KOPT-K1 (cell line): ENCODE measurements around the gene IL12RB1.
A peak's percentile ranks its signal among the peaks of the same experiment; 100 is the strongest.

ENCODE experiments used
- H3K27ac ChIP-seq: fragments of 200-600 bp; sonication (generic); 2 replicates; pipeline ENCODE4 v1.5.1; 2016; ENCODE audit warnings: antibody characterized with exemption, mild to moderate bottlenecking, low read depth, low read length; ENCODE audit not compliant: poor library complexity, severe bottlenecking
- H3K36me3 ChIP-seq: fragments of 200-600 bp; sonication (generic); 2 replicates; pipeline ENCODE4 v1.5.1; 2017; ENCODE audit warnings: antibody characterized with exemption, mild to moderate bottlenecking, low read length, moderate library complexity; ENCODE audit not compliant: insufficient read depth
- H3K9me3 ChIP-seq: fragments of 200-600 bp; sonication (generic); 2 replicates; pipeline ENCODE4 v1.5.1; 2017; ENCODE audit warnings: antibody characterized with exemption, low read length, mild to moderate bottlenecking; ENCODE audit not compliant: insufficient read depth, poor library complexity, severe bottlenecking

The IL12RB1 gene

DNA sequence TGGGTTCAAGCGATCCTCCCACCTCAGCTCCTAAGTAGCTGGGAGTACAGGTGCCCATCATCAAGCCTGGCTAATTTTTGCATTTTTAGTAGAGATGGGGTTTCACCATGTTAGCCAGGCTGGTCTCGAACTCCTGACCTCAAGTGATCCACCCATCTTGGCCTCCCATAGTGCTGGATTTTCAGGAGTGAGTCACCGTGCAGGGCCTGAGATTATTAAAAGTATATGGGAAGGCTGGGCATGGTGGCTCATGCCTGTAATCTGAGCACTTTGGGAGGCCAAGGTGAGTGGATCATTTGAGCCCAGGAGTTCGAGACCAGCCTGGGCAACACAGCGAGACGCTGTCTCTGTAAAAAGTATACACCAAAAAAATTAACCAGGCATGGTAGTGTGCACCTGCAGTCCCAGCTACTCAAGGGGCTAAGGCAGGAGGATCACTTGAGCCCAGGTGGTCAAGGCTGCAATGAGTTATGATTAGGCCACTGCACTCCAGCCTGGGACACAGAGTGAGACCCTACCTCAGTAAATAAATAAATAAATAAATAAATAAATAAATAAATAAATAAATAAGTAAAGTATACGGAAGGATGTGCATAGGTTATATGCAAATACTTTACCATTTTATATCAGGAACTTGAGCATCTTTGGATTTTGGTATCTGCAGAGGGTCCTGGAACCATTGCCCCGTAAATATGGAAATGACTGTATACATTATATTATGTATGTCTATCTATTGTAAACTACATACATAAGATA lies 854 bp downstream of the IL12RB1 start:
- Histone ChIP-seq H3K27ac (peak overlapping the region; percentile 97), H3K36me3 (peaks cover 24% of the 10 kb centered on the region; the same call in 1 of the 2 replicates)

GRCh38 chr19:18083929-18084684 lies 2.6 kb downstream of the IL12RB1 start:
- Histone ChIP-seq H3K36me3 (peaks cover 40% of the 10 kb centered on the region; the same call in 1 of the 2 replicates), H3K9me3 (no peaks in the 10 kb centered on the region)

More for the DNA sequence above, 854 bp downstream of the IL12RB1 start:
- H3K9me3 ChIP-seq, result no peaks in the 10 kb centered on the region

DNA sequence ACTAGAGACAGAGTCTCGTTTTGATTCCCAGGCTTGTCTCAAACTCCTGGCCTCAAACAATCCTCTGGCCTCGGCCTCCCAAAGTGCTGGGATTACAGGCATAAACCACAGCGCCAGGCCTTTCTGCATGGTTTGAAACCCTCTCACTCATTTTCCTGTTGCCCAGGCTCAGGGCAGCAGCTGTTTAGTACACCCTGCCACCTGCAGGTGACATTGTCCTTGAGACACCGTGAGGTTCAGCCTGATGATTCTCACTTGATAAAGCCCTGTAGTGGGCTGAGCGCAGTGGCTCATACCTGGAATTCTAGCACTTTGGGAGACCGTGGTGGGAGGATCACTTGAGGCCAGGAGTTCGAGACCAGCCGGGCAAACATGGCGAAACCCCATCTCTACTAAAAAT lies 12.5 kb downstream of the IL12RB1 start:
- peak overlapping the region; percentile 12 for H3K27ac ChIP-seq
- H3K36me3 ChIP-seq, result peaks cover 70% of the 10 kb centered on the region
- H3K9me3 ChIP-seq, result no peaks in the 10 kb centered on the region

More at GRCh38 chr19:18083929-18084684, 2.6 kb downstream of the IL12RB1 start:
- no peak overlapping the region for H3K27ac ChIP-seq

DNA sequence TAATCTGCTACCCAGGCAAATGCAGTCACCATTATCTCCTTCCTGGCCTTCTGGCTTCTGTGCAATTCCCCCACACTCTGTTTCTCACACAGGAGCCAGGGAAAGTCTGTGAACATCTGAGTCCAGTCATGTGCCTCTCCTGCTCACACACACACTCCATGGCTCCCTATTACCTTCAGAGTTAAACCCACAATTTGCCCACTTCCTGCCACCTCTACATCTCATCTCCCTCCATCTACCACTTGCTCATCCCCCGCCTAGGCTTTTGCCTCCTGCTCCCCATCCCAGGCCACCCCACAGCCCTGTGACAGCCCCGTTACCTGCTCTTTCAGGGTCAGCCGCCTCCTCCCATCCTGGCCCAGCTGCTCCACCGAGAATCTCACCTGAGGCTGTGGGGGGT lies 13.5 kb downstream of the IL12RB1 start:
- H3K27ac ChIP-seq, result peak overlapping the region; percentile 12
- H3K9me3 ChIP-seq, result no peaks in the 10 kb centered on the region
- peaks cover 70% of the 10 kb centered on the region for H3K36me3 ChIP-seq

DNA sequence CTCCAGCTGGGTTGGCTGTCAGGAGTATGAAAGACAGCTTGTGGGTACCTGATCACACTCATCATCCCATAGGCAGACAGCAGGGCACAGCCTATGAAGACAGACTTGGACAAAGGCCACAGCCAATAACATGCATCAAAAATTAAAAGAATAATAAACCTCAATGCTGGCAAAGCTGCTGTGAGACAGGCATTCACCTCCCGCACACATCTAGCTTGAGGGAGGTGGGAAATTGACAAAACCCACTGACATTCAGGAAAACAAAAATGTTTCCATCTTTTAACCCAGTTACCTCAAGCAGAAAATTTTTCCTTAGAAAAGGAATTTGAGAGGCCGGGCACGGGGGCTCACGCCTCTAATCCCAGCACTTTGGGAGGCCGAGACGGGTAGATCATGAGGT lies 14.4 kb downstream of the IL12RB1 start:
- Histone ChIP-seq H3K27ac (no peak overlapping the region), H3K9me3 (no peaks in the 10 kb centered on the region), H3K36me3 (peaks cover 66% of the 10 kb centered on the region)

DNA sequence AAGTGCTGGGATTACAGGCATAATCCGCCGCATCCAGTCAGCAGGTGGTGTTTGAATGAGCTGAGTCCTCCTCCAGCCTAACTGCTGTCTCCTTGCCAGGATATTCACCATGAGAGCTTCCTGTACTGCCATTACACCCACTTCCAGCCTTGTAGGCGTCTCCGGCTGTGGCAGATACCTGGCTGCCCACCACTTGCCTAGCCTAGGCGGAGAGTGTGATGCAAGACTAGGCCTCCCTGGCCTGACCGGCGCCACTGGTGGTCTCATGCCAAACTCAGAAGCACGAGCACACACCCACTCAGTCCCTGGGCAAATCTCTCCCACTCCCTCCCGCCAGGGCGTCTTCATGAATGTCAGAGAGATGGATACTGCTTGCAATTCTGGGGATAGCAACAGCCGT lies 16.6 kb downstream of the IL12RB1 start:
- no peak overlapping the region for H3K27ac ChIP-seq
- H3K36me3 ChIP-seq, result peaks cover 57% of the 10 kb centered on the region
- H3K9me3 ChIP-seq, result no peaks in the 10 kb centered on the region

DNA sequence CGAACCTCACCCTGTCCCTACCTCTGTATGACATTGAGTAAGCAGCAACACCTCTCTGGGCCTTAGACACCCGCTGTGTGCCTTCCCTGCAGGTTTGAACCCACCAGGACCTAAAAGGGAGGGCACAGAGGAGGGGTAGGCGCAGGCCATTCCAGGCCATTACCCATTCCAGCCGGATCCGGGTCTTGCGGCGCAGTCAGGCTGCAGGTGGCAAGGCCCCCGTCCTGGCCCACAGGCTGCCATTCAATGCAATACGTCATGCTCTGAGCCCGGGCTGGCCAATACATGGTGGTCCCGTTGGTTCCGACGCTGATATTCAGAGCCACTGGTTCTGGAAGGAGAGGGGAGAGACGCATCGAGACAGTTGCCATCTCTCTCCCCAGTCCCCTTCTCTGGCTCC lies 17.4 kb downstream of the IL12RB1 start:
- Histone ChIP-seq H3K9me3 (no peaks in the 10 kb centered on the region), H3K27ac (no peak overlapping the region), H3K36me3 (peaks cover 56% of the 10 kb centered on the region)

- Histone ChIP-seq H3K9me3 (no peaks in the 10 kb centered on the region), H3K36me3 (peaks cover 52% of the 10 kb centered on the region), H3K27ac (no peak overlapping the region)
These were observed 18.3 kb downstream of the IL12RB1 start for GRCh38 chr19:18068395-18068794.

DNA sequence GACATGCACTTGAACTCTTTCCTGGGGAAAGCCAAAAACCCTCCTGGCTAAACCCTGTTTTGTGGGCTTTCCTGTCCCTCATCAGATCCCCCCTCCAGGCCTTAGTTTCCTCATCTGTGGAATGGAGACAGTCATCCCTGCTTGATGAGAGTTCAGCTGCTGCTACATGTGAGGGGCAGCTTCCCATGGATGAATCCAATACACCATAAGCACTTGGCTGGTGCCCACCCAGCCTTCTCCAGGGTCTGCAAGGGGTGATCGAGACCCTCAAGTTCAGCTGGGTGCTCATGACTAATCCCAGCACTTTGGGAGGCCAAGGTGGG lies 21.6 kb downstream of the IL12RB1 start:
- Histone ChIP-seq H3K27ac (no peak overlapping the region), H3K9me3 (no peaks in the 10 kb centered on the region), H3K36me3 (peaks cover 53% of the 10 kb centered on the region)

GRCh38 chr19:18063463-18063862 lies 23.3 kb downstream of the IL12RB1 start:
- no peaks in the 10 kb centered on the region for H3K9me3 ChIP-seq
- peaks cover 51% of the 10 kb centered on the region for H3K36me3 ChIP-seq
- H3K27ac ChIP-seq, result no peak overlapping the region

DNA sequence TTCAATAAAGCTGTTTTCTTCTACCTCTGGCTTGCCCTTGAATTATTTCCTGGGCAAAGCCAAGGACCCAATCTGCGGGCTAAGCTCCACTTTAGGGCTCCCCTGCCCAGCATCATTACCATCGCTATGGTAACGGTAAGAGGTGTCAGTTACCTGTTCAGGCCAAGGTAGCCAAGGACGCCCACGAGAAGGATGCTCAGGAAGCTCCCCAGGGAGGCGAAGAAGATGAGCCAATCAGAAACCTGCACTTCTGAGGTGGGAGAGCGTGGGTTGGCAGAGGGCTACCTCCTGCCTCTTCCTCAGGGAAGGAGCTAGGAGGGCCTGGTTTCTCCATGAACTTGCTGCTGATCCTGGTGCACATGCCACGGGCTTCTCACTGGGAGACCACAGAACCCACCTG lies 24.7 kb downstream of the IL12RB1 start:
- H3K9me3 ChIP-seq, result no peaks in the 10 kb centered on the region
- H3K36me3 ChIP-seq, result peaks cover 51% of the 10 kb centered on the region
- no peak overlapping the region for H3K27ac ChIP-seq

GRCh38 chr19:18060472-18060871 lies 26.3 kb downstream of the IL12RB1 start:
- Histone ChIP-seq H3K36me3 (peaks cover 46% of the 10 kb centered on the region), H3K9me3 (no peaks in the 10 kb centered on the region), H3K27ac (no peak overlapping the region)

DNA sequence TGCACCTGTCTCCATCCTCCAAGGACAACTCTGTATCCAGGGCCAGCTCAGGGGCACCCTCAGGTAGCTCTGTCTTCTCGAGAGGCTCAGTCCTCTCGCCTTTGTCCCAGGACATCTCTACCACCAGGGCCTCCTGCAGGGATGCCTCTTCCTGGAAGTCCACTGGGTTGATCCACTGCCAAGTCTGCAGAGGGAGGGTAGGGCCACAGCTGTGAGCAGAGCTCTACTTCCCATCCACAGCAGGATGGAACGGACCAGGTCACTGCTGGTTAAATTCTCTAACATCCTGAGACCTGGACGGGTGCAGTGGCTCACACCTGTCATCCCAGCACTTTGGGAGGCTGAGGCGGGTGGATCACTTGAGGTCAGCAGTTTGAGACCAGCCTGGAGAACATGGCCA lies 26.8 kb downstream of the IL12RB1 start:
- Histone ChIP-seq H3K36me3 (peaks cover 41% of the 10 kb centered on the region; the same call in 1 of the 2 replicates), H3K27ac (no peak overlapping the region), H3K9me3 (no peaks in the 10 kb centered on the region)

DNA sequence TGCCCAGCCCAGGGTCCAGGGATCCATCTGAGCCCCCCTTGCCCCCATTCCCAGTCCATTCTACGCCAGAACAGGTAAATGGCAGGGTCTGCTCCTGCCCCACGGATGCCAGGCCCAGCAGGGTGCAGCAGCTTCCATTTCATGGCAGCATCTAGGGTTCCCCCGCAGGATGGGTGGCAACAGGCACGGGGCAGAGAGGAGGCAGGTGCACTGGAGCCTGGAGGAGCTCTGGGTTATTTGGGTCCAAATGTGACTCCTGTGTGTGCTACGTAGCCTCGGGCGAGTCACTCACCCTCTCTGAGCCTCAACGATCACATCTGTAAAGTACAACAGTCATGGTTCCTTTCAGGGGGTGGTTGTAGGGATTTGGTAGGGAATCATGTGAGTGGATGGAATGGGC lies 27.4 kb downstream of the IL12RB1 start:
- no peak overlapping the region for H3K27ac ChIP-seq
- H3K36me3 ChIP-seq, result peaks cover 38% of the 10 kb centered on the region; the same call in 1 of the 2 replicates
- no peaks in the 10 kb centered on the region for H3K9me3 ChIP-seq

DNA sequence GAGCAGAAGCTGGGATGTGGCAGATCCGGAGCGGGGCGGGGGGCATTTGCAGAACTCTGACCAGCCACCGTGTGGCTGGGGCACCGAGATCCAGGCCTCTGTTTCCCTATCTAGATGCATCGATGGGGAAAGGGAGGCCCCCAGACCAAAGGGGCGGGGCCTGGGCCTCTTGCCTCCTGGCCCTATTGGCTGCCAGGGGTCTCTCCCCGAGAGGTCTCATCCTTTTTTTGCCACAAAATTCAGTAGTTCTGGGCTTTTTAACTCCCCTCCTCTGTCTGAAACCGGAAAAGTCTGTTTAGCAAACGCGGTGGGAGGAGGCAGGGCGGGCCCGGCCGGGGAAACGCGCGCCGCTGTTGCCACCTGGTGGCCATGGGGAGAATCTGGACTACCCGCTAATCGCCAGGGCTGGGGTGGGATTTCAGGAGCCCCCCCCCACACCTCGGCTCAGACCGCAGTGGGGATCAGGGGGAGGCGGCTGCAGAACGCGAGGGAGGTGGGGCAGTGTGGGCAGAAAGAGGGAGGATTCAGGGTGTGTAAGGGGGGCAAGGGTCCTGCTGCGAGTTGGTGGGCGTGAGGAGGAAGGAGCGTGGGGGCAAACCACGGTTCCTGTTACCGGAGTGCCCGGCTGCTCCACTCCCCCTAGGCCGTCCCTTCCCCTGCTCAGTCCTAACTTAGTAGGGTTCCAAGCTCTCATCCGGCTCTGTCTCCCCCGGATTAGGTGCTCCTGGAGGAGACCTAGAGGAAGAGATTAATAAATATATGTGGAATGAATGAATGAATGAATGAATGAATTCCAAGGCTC lies 28.3 kb downstream of the IL12RB1 start:
- Histone ChIP-seq H3K27ac (peak overlapping the region; percentile 63), H3K9me3 (no peaks in the 10 kb centered on the region), H3K36me3 (peaks cover 33% of the 10 kb centered on the region; the same call in 1 of the 2 replicates)
